HepG2 (cell line): Measurements from ENCODE around the gene C20orf144. TPM values are rescaled to one million over a fixed set of nuclear protein-coding genes. Genes with fewer than 3 reads are reported as not detected.

Experiments
- ASH2L ChIP-seq: fragments of 300-600, 200-600 bp; sonication (generic); IDR thresholded peaks from 2 replicates; pipeline ENCODE4 v1.7.0; 2017; ENCODE audit warnings: low read depth, mild to moderate bottlenecking, moderate library complexity, mixed read lengths, low read length; ENCODE audit not compliant: insufficient read length
- BRD4 ChIP-seq: sonication (generic); formaldehyde crosslinking; IDR thresholded peaks from 2 replicates; pipeline ENCODE4 v1.4.0; 2020; ENCODE audit warnings: missing genetic modification reagents
- DMTF1 ChIP-seq: sonication (generic); formaldehyde crosslinking; IDR thresholded peaks from 2 replicates; pipeline ENCODE4 v1.4.0; 2020; ENCODE audit warnings: mild to moderate bottlenecking, missing genetic modification reagents
- FOXP4 ChIP-seq: sonication (generic); formaldehyde crosslinking; IDR thresholded peaks from 2 replicates; pipeline ENCODE4 v1.4.0; 2020; ENCODE audit warnings: missing genetic modification reagents
- HINFP ChIP-seq: sonication (generic); formaldehyde crosslinking; IDR thresholded peaks from 2 replicates; pipeline ENCODE4 v1.4.0; 2020; ENCODE audit warnings: low read depth, mild to moderate bottlenecking, missing genetic modification reagents
- MBD4 ChIP-seq: IDR thresholded peaks from 2 replicates; pipeline ENCODE4 v1.6.1; 2012; ENCODE audit warnings: low read length, inconsistent platforms, borderline replicate concordance
- NAIF1 ChIP-seq: sonication (generic); formaldehyde crosslinking; IDR thresholded peaks from 2 replicates; pipeline ENCODE4 v1.5.0; 2020; ENCODE audit warnings: mild to moderate bottlenecking, missing genetic modification reagents, borderline replicate concordance
- NBN ChIP-seq: fragments of 450-650 bp; conservative IDR thresholded peaks from 2 replicates; pipeline ENCODE4 v1.6.1; 2017
- NCOA1 ChIP-seq: sonication (generic); formaldehyde crosslinking; IDR thresholded peaks from 2 replicates; pipeline ENCODE4 v1.9.0; 2021; ENCODE audit warnings: missing genetic modification reagents
- NFE2L2 ChIP-seq: fragments of 150-350 bp; IDR thresholded peaks from 2 replicates; pipeline ENCODE4 v1.6.1; 2014; ENCODE audit warnings: low read length
- PRDM15 ChIP-seq: sonication (generic); formaldehyde crosslinking; IDR thresholded peaks from 2 replicates; pipeline ENCODE4 v1.4.0; 2020; ENCODE audit warnings: missing genetic modification reagents
- RBM22 ChIP-seq: fragments of 200-400 bp; formaldehyde crosslinking; optimal IDR thresholded peaks from 2 replicates; pipeline ENCODE3; 2017; ENCODE audit warnings: mild to moderate bottlenecking, low read length, moderate library complexity
- REXO4 ChIP-seq: sonication (generic); formaldehyde crosslinking; IDR thresholded peaks from 2 replicates; pipeline ENCODE4 v1.8.0; 2022; ENCODE audit warnings: missing genetic modification reagents, mild to moderate bottlenecking, borderline replicate concordance
- ZGPAT ChIP-seq: IDR thresholded peaks from 2 replicates; pipeline ENCODE4 v1.6.1; 2016; ENCODE audit warnings: mild to moderate bottlenecking
- ZNF580 ChIP-seq: IDR thresholded peaks from 2 replicates; pipeline ENCODE4 v1.6.1; 2016; ENCODE audit warnings: low read depth, borderline replicate concordance
- ZNF775 ChIP-seq: sonication (generic); formaldehyde crosslinking; IDR thresholded peaks from 2 replicates; pipeline ENCODE4 v1.4.0; 2020; ENCODE audit warnings: missing genetic modification reagents, mild to moderate bottlenecking, moderate library complexity, borderline replicate concordance
- polyA plus RNA-seq, 8 experiments: library from polyadenylated mRNA; depleted of rRNA in 3 of 8; stranded (reverse) in 7 of 8; unstranded in 1 of 8; fragments of >200 nt; fragmentation: Illumina TruSeq in 4 of 8; extraction: Trizol in 4 of 8; gene quantifications; 2 replicates each; pipeline versions ENCODE4 v1.2.1 to v1.2.3, GENCODE V29; 2011 to 2016; ENCODE audit warnings: low read depth in 4 of 8, missing spikeins in 1 of 8, mixed read lengths in 1 of 8; ENCODE audit not compliant: insufficient read depth in 1 of 8
- total RNA-seq, 5 experiments: library from RNA; depleted of rRNA; stranded (reverse); fragments of >200 nt; fragmentation: Illumina TruSeq; extraction: Trizol; gene quantifications; 2 replicates each; pipeline ENCODE4 v1.2.3, GENCODE V29; 2016; ENCODE audit warnings: low read depth in 1 of 5

Gene C20orf144
- total and polyA plus RNA-seq, 2 of the 13 experiments (the other 11 are each of a cell fraction or from before 2014, with no cell fraction given) = 0.09 to 0.16 TPM

GRCh38 chr20:33673410-33674293, 11.5 kb downstream of the C20orf144 start (continued):
- TF ChIP-seq PRDM15 (CRISPR knock-in tag) (no peak), ZNF775 (CRISPR knock-in tag) (no peak), BRD4 (CRISPR knock-in tag) (no peak), ZGPAT (peak; percentile 38; the same call in 1 of the 2 replicates), DMTF1 (no peak), NAIF1 (no peak), NCOA1 (CRISPR knock-in tag) (no peak; the same call in 1 of the 2 replicates), RBM22 (peak; percentile 36), ZNF580 (CRISPR knock-in tag) (no peak), NBN (no peak), REXO4 (CRISPR knock-in tag) (peak; percentile 43; the same call in 1 of the 2 replicates), MBD4 (no peak), HINFP (CRISPR knock-in tag) (no peak), NFE2L2 (no peak), FOXP4 (no peak), ASH2L (no peak)
